GM21576 (cell line): ENCODE results near the gene JADE3.

Experiments
- ATAC-seq: cut with Tn5 transposase; IDR thresholded peaks from one replicate; pipeline ENCODE4 v1.9.1; 2021; ENCODE audit warnings: mild to moderate bottlenecking, moderate library complexity; ENCODE audit not compliant: unreplicated experiment

Gene JADE3

DNA sequence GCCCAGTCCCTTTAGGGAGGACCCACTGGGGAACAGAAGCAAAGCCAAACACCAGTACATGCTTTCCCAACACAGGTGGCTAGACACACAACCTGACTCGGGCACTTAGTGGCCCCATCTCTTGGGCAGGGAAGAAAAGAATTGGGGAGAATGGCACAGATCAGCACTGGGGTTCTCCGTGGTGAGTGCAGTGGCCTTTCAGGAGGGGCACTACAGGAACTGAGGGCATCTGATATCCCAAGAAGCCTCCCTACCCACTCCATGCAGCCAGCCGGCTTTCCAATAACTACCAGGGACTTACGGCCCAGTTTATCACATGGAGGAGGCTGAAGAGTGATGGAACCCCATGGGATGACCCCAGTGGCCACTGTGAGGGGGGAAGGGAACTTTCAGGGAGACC lies 189.0 kb downstream of the JADE3 start:
- no peak for ATAC-seq
